IMR-90 (cell line): ENCODE results near the gene TBL3. TPM values are rescaled to one million over a fixed set of nuclear protein-coding genes. Genes with fewer than 3 reads are reported as not detected.

Experiments used
- ATAC-seq: fragments of 200-7000 bp; cut with Tn5 transposase; 2 replicates; pipeline ENCODE4 v1.9.1; 2020; ENCODE audit warnings: low read depth, mild to moderate bottlenecking, moderate library complexity
- BruUV-seq: library from RNA; stranded (reverse); fragments of 400-500 nt; replicated peaks from 2 replicates; lab custom pipeline; 2021; lab: Mats Ljungman, UMichigan
- CTCF ChIA-PET: fragments of 300-600 bp; formaldehyde crosslinking; extraction: SDS; loops from one replicate; lab custom pipeline; 2021; ENCODE audit warnings: antibody characterized with exemption; lab: Yijun Ruan, JAX
- POLR2A ChIA-PET: fragments of 300-600 bp; sonication (Branson Sonifier 250); formaldehyde crosslinking; loops from one replicate; lab custom pipeline; 2022; ENCODE audit warnings: antibody characterized with exemption; ENCODE audit not compliant: unreplicated experiment; lab: Charles Lee
- DNase-seq: peaks from one replicate; pipeline ENCODE4 v3.0.0; 2013
- H2AFZ ChIP-seq: replicated peaks from 2 replicates; pipeline ENCODE3; 2013; ENCODE audit warnings: low read length, mild to moderate bottlenecking; ENCODE audit not compliant: poor library complexity
- H2AK5ac ChIP-seq: 2 replicates; pipeline ENCODE4 v1.6.1; 2013; ENCODE audit warnings: low read depth, low read length, inconsistent platforms
- H2AK9ac ChIP-seq: replicated peaks from 2 replicates; pipeline ENCODE3; 2013; ENCODE audit warnings: mild to moderate bottlenecking, low read depth, low read length, moderate library complexity; ENCODE audit not compliant: poor library complexity
- H2BK120ac ChIP-seq: 2 replicates; pipeline ENCODE4 v1.6.1; 2013; ENCODE audit warnings: low read depth, low read length, inconsistent platforms
- H2BK15ac ChIP-seq: 3 replicates; pipeline ENCODE4 v1.6.1; 2013; ENCODE audit warnings: low read depth, low read length, inconsistent platforms
- H2BK20ac ChIP-seq: 2 replicates; pipeline ENCODE4 v1.6.1; 2013; ENCODE audit warnings: low read depth, mild to moderate bottlenecking, inconsistent platforms, low read length, moderate library complexity
- H2BK5ac ChIP-seq: 2 replicates; pipeline ENCODE4 v1.6.1; 2013; ENCODE audit warnings: mild to moderate bottlenecking, low read depth, low read length, inconsistent platforms; ENCODE audit not compliant: poor library complexity, severe bottlenecking
- H3K14ac ChIP-seq: replicated peaks from 2 replicates; pipeline ENCODE4 v1.6.1; 2013; ENCODE audit warnings: low read depth, low read length, inconsistent platforms
- H3K18ac ChIP-seq: 2 replicates; pipeline ENCODE4 v1.6.1; 2013; ENCODE audit warnings: low read depth, low read length, control low read depth
- H3K23ac ChIP-seq: 2 replicates; pipeline ENCODE4 v1.6.1; 2013; ENCODE audit warnings: low read depth, low read length, inconsistent platforms
- H3K27ac ChIP-seq: 2 replicates; pipeline ENCODE4 v1.5.1; 2013; ENCODE audit warnings: mild to moderate bottlenecking, control low read depth, low read length; ENCODE audit not compliant: insufficient read depth
- H3K27me3 ChIP-seq: 2 replicates; pipeline ENCODE4 v1.6.1; 2013; ENCODE audit warnings: low read length; ENCODE audit not compliant: control insufficient read depth, insufficient read depth
- H3K36me3 ChIP-seq: 2 replicates; pipeline ENCODE4 v1.6.1; 2013; ENCODE audit warnings: low read length, mixed read lengths; ENCODE audit not compliant: control insufficient read depth, insufficient read depth
- H3K4ac ChIP-seq: 2 replicates; pipeline ENCODE4 v1.6.1; 2013; ENCODE audit warnings: low read depth, low read length, inconsistent platforms
- H3K4me1 ChIP-seq: 2 replicates; pipeline ENCODE4 v1.6.1; 2013; ENCODE audit warnings: low read length, mixed read lengths; ENCODE audit not compliant: control insufficient read depth, insufficient read depth
- H3K4me2 ChIP-seq: 2 replicates; pipeline ENCODE4 v1.6.1; 2013; ENCODE audit warnings: low read depth, mild to moderate bottlenecking, control low read depth, low read length, moderate library complexity
- H3K4me3 ChIP-seq: 2 replicates; pipeline ENCODE4 v1.5.1; 2013; ENCODE audit warnings: low read depth, mild to moderate bottlenecking, control low read depth, low read length, moderate library complexity; ENCODE audit not compliant: insufficient read depth
- H3K56ac ChIP-seq: 2 replicates; pipeline ENCODE4 v1.6.1; 2013; ENCODE audit warnings: low read length, inconsistent platforms; ENCODE audit not compliant: insufficient read depth; ENCODE audit errors: extremely low read depth
- H3K79me1 ChIP-seq, 2 experiments: 2 replicates each; pipeline ENCODE4 v1.6.1; 2013; ENCODE audit warnings: low read length in 2 of 2, inconsistent platforms in 1 of 2, low read depth in 1 of 2
- H3K9ac ChIP-seq: 2 replicates; pipeline ENCODE4 v1.6.1; 2013; ENCODE audit warnings: low read depth, low read length, control low read depth
- H3K9me1 ChIP-seq: 2 replicates; pipeline ENCODE4 v1.6.1; 2013; ENCODE audit warnings: low read length, inconsistent platforms; ENCODE audit not compliant: insufficient read depth
- H3K9me3 ChIP-seq: 2 replicates; pipeline ENCODE4 v1.6.1; 2013; ENCODE audit warnings: low read length; ENCODE audit not compliant: control insufficient read depth, insufficient read depth
- H4K20me1 ChIP-seq: 2 replicates; pipeline ENCODE4 v1.6.1; 2013; ENCODE audit warnings: low read length, inconsistent platforms; ENCODE audit not compliant: insufficient read depth
- H4K5ac ChIP-seq: 2 replicates; pipeline ENCODE4 v1.6.1; 2013; ENCODE audit warnings: mild to moderate bottlenecking, low read depth, low read length, control low read depth
- H4K8ac ChIP-seq, 2 experiments: 2 replicates each; pipeline ENCODE4 v1.6.1; 2013; ENCODE audit warnings: low read depth in 2 of 2, low read length in 2 of 2, control low read depth in 1 of 2, inconsistent platforms in 1 of 2
- H4K91ac ChIP-seq: 2 replicates; pipeline ENCODE4 v1.6.1; 2013; ENCODE audit warnings: low read depth, low read length, inconsistent platforms; ENCODE audit not compliant: insufficient read depth
- BHLHE40 ChIP-seq: fragments of 150-350 bp; IDR thresholded peaks from 2 replicates; pipeline ENCODE4 v1.6.1; 2016; ENCODE audit warnings: mild to moderate bottlenecking, low read depth, low read length
- CEBPB ChIP-seq: IDR thresholded peaks from 2 replicates; pipeline ENCODE4 v1.6.1; 2012; ENCODE audit warnings: low read depth, low read length, improper control_type of control experiment
- CHD1 ChIP-seq: IDR thresholded peaks from 2 replicates; pipeline ENCODE4 v1.6.1; 2012; ENCODE audit warnings: low read depth, low read length, improper control_type of control experiment
- FOS ChIP-seq: fragments of 150-350 bp; IDR thresholded peaks from 2 replicates; pipeline ENCODE4 v1.6.1; 2016; ENCODE audit warnings: low read depth, low read length
- MAFK ChIP-seq: IDR thresholded peaks from 2 replicates; pipeline ENCODE4 v1.6.1; 2012; ENCODE audit warnings: low read depth, low read length, improper control_type of control experiment
- MAZ ChIP-seq: IDR thresholded peaks from 2 replicates; pipeline ENCODE4 v1.6.1; 2012; ENCODE audit warnings: low read depth, mild to moderate bottlenecking, low read length, improper control_type of control experiment, moderate library complexity, borderline replicate concordance
- MXI1 ChIP-seq: IDR thresholded peaks from 2 replicates; pipeline ENCODE4 v1.6.1; 2012; ENCODE audit warnings: low read depth, mild to moderate bottlenecking, low read length, moderate library complexity, borderline replicate concordance
- NFE2L2 ChIP-seq: fragments of 150-350 bp; IDR thresholded peaks from 2 replicates; pipeline ENCODE4 v1.6.1; 2016; ENCODE audit warnings: low read depth, mild to moderate bottlenecking, low read length
- POLR2A ChIP-seq: IDR thresholded peaks from 2 replicates; pipeline ENCODE4 v1.6.1; 2012; ENCODE audit warnings: mild to moderate bottlenecking, low read depth, low read length
- RAD21 ChIP-seq: IDR thresholded peaks from 2 replicates; pipeline ENCODE4 v1.6.1; 2012; ENCODE audit warnings: low read length, improper control_type of control experiment
- RCOR1 ChIP-seq: IDR thresholded peaks from 2 replicates; pipeline ENCODE4 v1.6.1; 2012; ENCODE audit warnings: mild to moderate bottlenecking, low read length, improper control_type of control experiment; ENCODE audit not compliant: insufficient replicate concordance
- RFX5 ChIP-seq: IDR thresholded peaks from 2 replicates; pipeline ENCODE4 v1.8.0; 2012; ENCODE audit warnings: low read depth, mild to moderate bottlenecking, low read length, moderate library complexity
- WGBS, 2 experiments: methylation state at CpG; one replicate each; pipeline versions ENCODE4 v1.1.5 to v1.1.7; 2013; ENCODE audit warnings: missing lambda C conversion rate in 2 of 2; ENCODE audit not compliant: insufficient read length in 1 of 2; ENCODE audit errors: extremely low coverage in 2 of 2; 5-methylcytosine and 5-hydroxymethylcytosine counted together
- dilution Hi-C: fragments of 300-500 bp; cut with HindIII; formaldehyde crosslinking; loops from one replicate; pipeline ENCODE4 v1.14.3; 2018; ENCODE audit warnings: low sequenced_read_pairs; ENCODE audit not compliant: unreplicated experiment
- in situ Hi-C: fragments of 300-500 bp; cut with MboI; formaldehyde crosslinking; loops from 3 replicates; pipeline ENCODE4 v1.14.3; 2019; ENCODE audit warnings: low sequenced_read_pairs, inconsistent platforms, mixed read lengths
- intact Hi-C: fragments of 100-400 bp; cut with micrococcal nuclease; formaldehyde crosslinking; loops from 2 replicates; pipeline ENCODE4 v1.10.0; 2022
- polyA plus RNA-seq, 3 experiments: library from polyadenylated mRNA; depleted of rRNA; stranded (reverse); fragments of >200 nt; gene quantifications; 2 replicates each; pipeline ENCODE4 v1.2.3, GENCODE V29; 2012; ENCODE audit warnings: low replicate concordance in 1 of 3
- total RNA-seq: library from RNA; depleted of rRNA; stranded (reverse); fragments of >200 nt; gene quantifications from 2 replicates; pipeline ENCODE4 v1.2.3, GENCODE V29; 2012
- TF ChIP-seq, protein P1 (sequence below): fragments of 150-350 bp; IDR thresholded peaks from 2 replicates; pipeline ENCODE4 v1.6.1; 2017; ENCODE audit warnings: mild to moderate bottlenecking, antibody characterized with exemption, low read length, low read depth
- TF ChIP-seq, protein P2 (sequence below): conservative IDR thresholded peaks from 2 replicates; pipeline ENCODE4 v1.5.1; 2012; ENCODE audit warnings: mild to moderate bottlenecking, low read depth, low read length, improper control_type of control experiment
- TF ChIP-seq, protein P3 (sequence below): fragments of 150-350 bp; IDR thresholded peaks from 2 replicates; pipeline ENCODE4 v1.6.1; 2016; ENCODE audit warnings: low read depth, mild to moderate bottlenecking, low read length, moderate library complexity, borderline replicate concordance

TBL3 gene
- total and polyA plus RNA-seq, 2 of the 4 experiments (the other 2 are of a cell fraction): 38.5 to 60.8 TPM

DNA sequence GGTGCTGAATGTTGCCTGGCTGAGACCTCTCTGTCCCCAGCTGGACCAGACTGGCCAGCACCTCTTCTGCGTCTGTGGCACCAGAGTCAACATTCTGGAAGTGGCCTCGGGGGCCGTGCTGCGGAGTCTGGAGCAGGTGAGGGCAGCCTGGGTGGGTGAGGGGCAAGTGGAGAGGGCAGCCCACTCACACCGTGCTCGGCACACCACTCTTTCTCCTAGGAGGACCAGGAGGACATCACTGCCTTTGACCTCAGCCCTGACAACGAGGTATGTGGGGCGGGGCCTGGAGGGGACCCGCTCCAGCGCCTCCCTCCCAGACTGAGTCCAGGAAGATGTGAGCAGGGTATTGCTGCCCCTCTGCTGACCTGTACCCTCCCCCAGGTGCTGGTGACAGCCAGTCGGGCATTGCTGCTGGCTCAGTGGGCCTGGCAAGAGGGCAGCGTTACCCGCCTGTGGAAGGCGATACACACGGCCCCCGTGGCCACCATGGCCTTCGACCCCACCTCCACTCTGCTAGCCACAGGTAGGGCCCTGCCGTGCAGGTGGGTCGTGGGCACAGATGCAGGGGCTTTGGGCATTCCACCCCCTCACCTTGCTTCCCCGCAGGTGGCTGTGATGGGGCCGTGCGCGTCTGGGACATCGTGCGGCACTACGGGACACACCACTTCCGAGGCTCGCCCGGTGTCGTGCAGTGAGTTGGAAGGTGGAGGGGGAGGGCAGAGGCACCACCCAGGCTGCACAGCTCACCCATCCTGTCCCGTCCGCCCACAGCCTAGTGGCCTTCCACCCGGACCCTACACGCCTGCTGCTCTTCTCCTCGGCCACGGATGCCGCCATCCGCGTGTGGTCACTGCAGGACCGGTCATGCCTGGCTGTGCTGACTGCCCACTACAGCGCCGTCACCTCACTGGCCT, 2.6 kb downstream of the TBL3 start:
- POLR2A ChIA-PET: no interaction called here
- DNase-seq: no peak
- TF ChIP-seq RCOR1 (no peak), BHLHE40 (no peak), FOS (no peak), CEBPB (no peak), RFX5 (no peak), CHD1 (no peak), NFE2L2 (no peak), POLR2A (no peak), MAFK (no peak), MXI1 (no peak), MAZ (no peak), RAD21 (no peak)
- TF ChIP-seq, protein P1, sequence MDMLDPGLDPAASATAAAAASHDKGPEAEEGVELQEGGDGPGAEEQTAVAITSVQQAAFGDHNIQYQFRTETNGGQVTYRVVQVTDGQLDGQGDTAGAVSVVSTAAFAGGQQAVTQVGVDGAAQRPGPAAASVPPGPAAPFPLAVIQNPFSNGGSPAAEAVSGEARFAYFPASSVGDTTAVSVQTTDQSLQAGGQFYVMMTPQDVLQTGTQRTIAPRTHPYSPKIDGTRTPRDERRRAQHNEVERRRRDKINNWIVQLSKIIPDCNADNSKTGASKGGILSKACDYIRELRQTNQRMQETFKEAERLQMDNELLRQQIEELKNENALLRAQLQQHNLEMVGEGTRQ: no peak
- TF ChIP-seq, protein P2, sequence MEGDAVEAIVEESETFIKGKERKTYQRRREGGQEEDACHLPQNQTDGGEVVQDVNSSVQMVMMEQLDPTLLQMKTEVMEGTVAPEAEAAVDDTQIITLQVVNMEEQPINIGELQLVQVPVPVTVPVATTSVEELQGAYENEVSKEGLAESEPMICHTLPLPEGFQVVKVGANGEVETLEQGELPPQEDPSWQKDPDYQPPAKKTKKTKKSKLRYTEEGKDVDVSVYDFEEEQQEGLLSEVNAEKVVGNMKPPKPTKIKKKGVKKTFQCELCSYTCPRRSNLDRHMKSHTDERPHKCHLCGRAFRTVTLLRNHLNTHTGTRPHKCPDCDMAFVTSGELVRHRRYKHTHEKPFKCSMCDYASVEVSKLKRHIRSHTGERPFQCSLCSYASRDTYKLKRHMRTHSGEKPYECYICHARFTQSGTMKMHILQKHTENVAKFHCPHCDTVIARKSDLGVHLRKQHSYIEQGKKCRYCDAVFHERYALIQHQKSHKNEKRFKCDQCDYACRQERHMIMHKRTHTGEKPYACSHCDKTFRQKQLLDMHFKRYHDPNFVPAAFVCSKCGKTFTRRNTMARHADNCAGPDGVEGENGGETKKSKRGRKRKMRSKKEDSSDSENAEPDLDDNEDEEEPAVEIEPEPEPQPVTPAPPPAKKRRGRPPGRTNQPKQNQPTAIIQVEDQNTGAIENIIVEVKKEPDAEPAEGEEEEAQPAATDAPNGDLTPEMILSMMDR: no peak
- TF ChIP-seq, protein P3, sequence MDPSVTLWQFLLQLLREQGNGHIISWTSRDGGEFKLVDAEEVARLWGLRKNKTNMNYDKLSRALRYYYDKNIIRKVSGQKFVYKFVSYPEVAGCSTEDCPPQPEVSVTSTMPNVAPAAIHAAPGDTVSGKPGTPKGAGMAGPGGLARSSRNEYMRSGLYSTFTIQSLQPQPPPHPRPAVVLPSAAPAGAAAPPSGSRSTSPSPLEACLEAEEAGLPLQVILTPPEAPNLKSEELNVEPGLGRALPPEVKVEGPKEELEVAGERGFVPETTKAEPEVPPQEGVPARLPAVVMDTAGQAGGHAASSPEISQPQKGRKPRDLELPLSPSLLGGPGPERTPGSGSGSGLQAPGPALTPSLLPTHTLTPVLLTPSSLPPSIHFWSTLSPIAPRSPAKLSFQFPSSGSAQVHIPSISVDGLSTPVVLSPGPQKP: no peak

More for the DNA sequence above, 2.6 kb downstream of the TBL3 start:
- Histone ChIP-seq H4K8ac (no peak overlapping the region), H3K23ac (no peak overlapping the region), H4K5ac (no peak overlapping the region), H3K18ac (no peak overlapping the region), H3K4ac (no peak overlapping the region), H4K91ac (no peak overlapping the region), H3K9me3 (no peaks in the 10 kb centered on the region), H3K56ac (no peak overlapping the region), H4K20me1 (no peaks in the 10 kb centered on the region; the same call in 1 of the 2 replicates), H3K9ac (no peak overlapping the region), H2BK20ac (no peak overlapping the region), H3K27ac (no peak overlapping the region), H2AK5ac (no peak overlapping the region), H3K79me1 (peaks cover 9 to 36% of the 10 kb centered on the region in 2 experiments), H3K4me2 (no peak overlapping the region), H2BK120ac (no peak overlapping the region), H3K4me1 (peaks cover 6% of the 10 kb centered on the region), H3K27me3 (no peaks in the 10 kb centered on the region; the same call in 1 of the 2 replicates), H3K4me3 (no peak overlapping the region), H2BK15ac (no peak overlapping the region), H2BK5ac (no peak overlapping the region), H2AFZ (no peak overlapping the region), H2AK9ac (peak overlapping the region; percentile 81), H3K9me1 (peaks cover 3% of the 10 kb centered on the region; the same call in 1 of the 2 replicates), H3K14ac (no peak overlapping the region), H3K36me3 (peaks cover 46% of the 10 kb centered on the region)
- ATAC-seq: no peak
- intact Hi-C loops: no loop called here
- in situ Hi-C loops: no loop called here
- CTCF ChIA-PET: no interaction called here
- WGBS, 2 experiments: 95% methylated on average over 13 of the region's 42 CpGs; no CpG with 5 or more reads in 1 of the 2 experiments
- dilution Hi-C loops: no loop called here
- no TSS peak for BruUV-seq
